HCT116 (cell line): ENCODE results near the gene MGME1. TPM values are rescaled to one million over a fixed set of nuclear protein-coding genes. Genes with fewer than 3 reads are reported as not detected.

ENCODE experiments used
- ATAC-seq: fragments of 200-7000 bp; cut with Tn5 transposase; 2 replicates; pipeline ENCODE4 v1.9.1; 2020; ENCODE audit warnings: mild to moderate bottlenecking, moderate library complexity
- BruUV-seq: library from RNA; stranded (reverse); fragments of 400-500 nt; replicated peaks from 2 replicates; lab custom pipeline; 2021; lab: Mats Ljungman, UMichigan
- CTCF ChIA-PET: fragments of 300-600 bp; sonication (Branson Sonifier 250); formaldehyde crosslinking; loops from one replicate; lab custom pipeline; 2021; ENCODE audit warnings: antibody characterized with exemption; lab: Charles Lee
- POLR2A ChIA-PET: fragments of 300-600, 350-600 bp; sonication (Branson Sonifier 250); formaldehyde crosslinking; loops from one replicate; lab custom pipeline; 2021; ENCODE audit warnings: antibody characterized with exemption; lab: Charles Lee
- RAD21 ChIA-PET, 2 experiments: fragments of 300-600 bp; sonication (Branson Sonifier 250); formaldehyde crosslinking; loops; one replicate each; lab custom pipeline; 2023; ENCODE audit warnings: low total read pairs in 2 of 2; ENCODE audit not compliant: uncharacterized antibody in 2 of 2, unreplicated experiment in 2 of 2, low non-redundant PET in 1 of 2; lab: Charles Lee
- DNase-seq: peaks from one replicate; pipeline ENCODE4 v3.0.0-alpha.2; 2010; ENCODE audit warnings: low read depth, low spot score
- H2AFZ ChIP-seq: fragments of 200-600 bp; shearing (Covaris generic), sonication (generic); 2 replicates; pipeline ENCODE4 v1.6.1; 2017; ENCODE audit warnings: low read depth, mixed run types, mixed read lengths, antibody characterized with exemption, low read length; ENCODE audit not compliant: poor library complexity, severe bottlenecking
- H3K27ac ChIP-seq: 2 replicates; pipeline ENCODE4 v1.5.1; 2012; ENCODE audit warnings: low read depth, low read length
- H3K27me3 ChIP-seq: fragments of 200-600 bp; sonication (generic); 2 replicates; pipeline ENCODE4 v1.6.1; 2016; ENCODE audit warnings: mixed run types, low read length, mixed read lengths; ENCODE audit not compliant: insufficient read depth
- H3K36me3 ChIP-seq, 2 experiments: fragments of 200-500 bp in 1 of 2; fragments of 200-600 bp in 1 of 2; sonication (Bioruptor generic) in 1 of 2; sonication (generic) in 1 of 2; 2 replicates each; pipeline versions ENCODE4 v1.5.1 to v1.6.1; 2014 to 2016; ENCODE audit warnings: low read length in 2 of 2, inconsistent platforms in 1 of 2, mixed read lengths in 1 of 2, mixed run types in 1 of 2; ENCODE audit not compliant: insufficient read depth in 2 of 2, control insufficient read depth in 1 of 2
- H3K4me1 ChIP-seq, 2 experiments: fragments of 200-600 bp in 1 of 2; sonication (generic) in 1 of 2; 2 replicates each; pipeline versions ENCODE4 v1.5.1 to v1.6.1; 2012 to 2017; ENCODE audit warnings: low read length in 2 of 2, inconsistent platforms in 1 of 2, mild to moderate bottlenecking in 1 of 2, mixed read lengths in 1 of 2, mixed run types in 1 of 2, moderate library complexity in 1 of 2; ENCODE audit not compliant: insufficient read depth in 2 of 2, control insufficient read depth in 1 of 2
- H3K4me2 ChIP-seq: fragments of 200-600 bp; sonication (generic); 2 replicates; pipeline ENCODE4 v1.6.1; 2017; ENCODE audit warnings: mixed run types, low read length, mixed read lengths
- H3K4me3 ChIP-seq, 2 experiments: fragments of 200-600 bp in 1 of 2; sonication (generic) in 1 of 2; replicated peaks in 1 of 2; 2 replicates each; pipeline ENCODE4 v1.5.1; 2011 to 2016; ENCODE audit warnings: low read length in 2 of 2, control low read depth in 1 of 2, low read depth in 1 of 2, mild to moderate bottlenecking in 1 of 2, mixed read lengths in 1 of 2, mixed run types in 1 of 2
- H3K79me2 ChIP-seq: fragments of 200-600 bp; sonication (generic); 2 replicates; pipeline ENCODE4 v1.6.1; 2017; ENCODE audit warnings: mild to moderate bottlenecking, mixed run types, low read length, moderate library complexity, mixed read lengths; ENCODE audit not compliant: insufficient read depth
- H3K9ac ChIP-seq: fragments of 200-600 bp; sonication (generic); 2 replicates; pipeline ENCODE4 v1.6.1; 2016; ENCODE audit warnings: low read length, mixed read lengths
- H3K9me2 ChIP-seq: fragments of 200-600 bp; sonication (generic), shearing (Covaris generic); 2 replicates; pipeline ENCODE4 v1.6.1; 2017; ENCODE audit warnings: mixed run types, mild to moderate bottlenecking, moderate library complexity; ENCODE audit not compliant: insufficient read depth
- H3K9me3 ChIP-seq, 2 experiments: fragments of 200-500 bp in 1 of 2; fragments of 200-600 bp in 1 of 2; sonication (Bioruptor generic) in 1 of 2; sonication (generic) in 1 of 2; 2 replicates each; pipeline ENCODE4 v1.6.1; 2014 to 2017; ENCODE audit warnings: low read length in 2 of 2, mixed read lengths in 2 of 2, inconsistent platforms in 1 of 2, low read depth in 1 of 2, mild to moderate bottlenecking in 1 of 2, mixed run types in 1 of 2, moderate library complexity in 1 of 2; ENCODE audit not compliant: control insufficient read depth in 1 of 2, insufficient read depth in 1 of 2
- H4K20me1 ChIP-seq: fragments of 200-600 bp; sonication (generic), shearing (Covaris generic); 2 replicates; pipeline ENCODE4 v1.6.1; 2017; ENCODE audit warnings: mixed run types, mild to moderate bottlenecking, moderate library complexity; ENCODE audit not compliant: insufficient read depth
- CEBPB ChIP-seq: IDR thresholded peaks from 2 replicates; pipeline ENCODE4 v1.6.1; 2012; ENCODE audit warnings: low read depth
- CTCF ChIP-seq, 3 experiments: fragments of 200-600 bp in 1 of 3; sonication (generic) in 1 of 3; IDR thresholded peaks in 2 of 3; conservative IDR thresholded peaks in 1 of 3; 2 replicates each; pipeline ENCODE4 v1.5.1; 2012 to 2017; ENCODE audit warnings: low read depth in 2 of 3, low read length in 2 of 3, antibody characterized with exemption in 1 of 3, borderline replicate concordance in 1 of 3, control low read depth in 1 of 3, mild to moderate bottlenecking in 1 of 3, mixed read lengths in 1 of 3, mixed run types in 1 of 3, moderate library complexity in 1 of 3; ENCODE audit not compliant: insufficient read depth in 1 of 3
- EGR1 ChIP-seq: IDR thresholded peaks from 2 replicates; pipeline ENCODE4 v1.6.1; 2012; ENCODE audit warnings: low read depth
- FOSL1 ChIP-seq: IDR thresholded peaks from 2 replicates; pipeline ENCODE4 v1.6.1; 2012; ENCODE audit warnings: low read depth
- MAX ChIP-seq: IDR thresholded peaks from 2 replicates; pipeline ENCODE4 v1.6.1; 2012
- POLR2A ChIP-seq: IDR thresholded peaks from 2 replicates; pipeline ENCODE4 v1.7.0; 2011; ENCODE audit warnings: borderline replicate concordance; ENCODE audit not compliant: insufficient read depth, insufficient read length; ENCODE audit errors: extremely low read depth
- POLR2AphosphoS5 ChIP-seq: IDR thresholded peaks from 2 replicates; pipeline ENCODE4 v1.6.1; 2011; ENCODE audit warnings: mild to moderate bottlenecking, low read depth, low read length, moderate library complexity
- REST ChIP-seq: IDR thresholded peaks from 2 replicates; pipeline ENCODE4 v1.6.1; 2012; ENCODE audit warnings: low read depth
- SIN3A ChIP-seq: IDR thresholded peaks from 2 replicates; pipeline ENCODE4 v1.6.1; 2012; ENCODE audit warnings: low read depth
- TCF7L2 ChIP-seq: IDR thresholded peaks from 2 replicates; pipeline ENCODE4 v1.7.0; 2011; ENCODE audit warnings: borderline replicate concordance, inconsistent platforms; ENCODE audit not compliant: insufficient read depth, insufficient read length; ENCODE audit errors: extremely low read depth
- ZBTB33 ChIP-seq: IDR thresholded peaks from 2 replicates; pipeline ENCODE4 v1.6.1; 2011; ENCODE audit warnings: mild to moderate bottlenecking, low read length, moderate library complexity; ENCODE audit not compliant: insufficient replicate concordance; ENCODE audit errors: extremely low read depth
- ZFX ChIP-seq: fragments of 450-650 bp; IDR thresholded peaks from 2 replicates; pipeline ENCODE4 v1.6.1; 2017
- ZNF274 ChIP-seq: fragments of 200-500 bp; sonication (Bioruptor generic); IDR thresholded peaks from 2 replicates; pipeline ENCODE4 v1.6.1; 2014; ENCODE audit warnings: mild to moderate bottlenecking, low read depth, low read length, inconsistent platforms
- intact Hi-C: fragments of 100-400 bp; cut with micrococcal nuclease; formaldehyde crosslinking; loops from 2 replicates; pipeline ENCODE4 v1.10.0; 2022
- total RNA-seq: library from RNA; stranded (reverse); gene quantifications from one replicate; pipeline ENCODE4 v1.2.1, GENCODE V29; 2021; ENCODE audit not compliant: unreplicated experiment

The MGME1 gene
- total RNA-seq, 1 experiment from 2014 or later, result 37.1 TPM

- TF ChIP-seq REST, result no peak
- no peak for TF ChIP-seq TCF7L2
These were observed 61.2 kb downstream of the MGME1 start (continued) for GRCh38 chr20:18030020-18030419.

- H4K20me1 ChIP-seq, result no peaks in the 10 kb centered on the region
- ATAC-seq, result no peak
- H3K9me3 ChIP-seq, result no peaks in the 10 kb centered on the region
- ChIA-PET CTCF (no interaction called here), RAD21 (no interaction called here), POLR2A (no interaction called here)
- no peak overlapping the region for H3K4me3 ChIP-seq
- H3K27ac ChIP-seq, result no peak overlapping the region
- no peak overlapping the region for H2AFZ ChIP-seq
- no peaks in the 10 kb centered on the region for H3K79me2 ChIP-seq
- H3K4me2 ChIP-seq, result no peak overlapping the region
- no peaks in the 10 kb centered on the region for H3K9me2 ChIP-seq
- no peaks in the 10 kb centered on the region for H3K27me3 ChIP-seq
- peaks cover 0 to 3% of the 10 kb centered on the region in 2 experiments; a peak in 1 of 4 replicates for H3K4me1 ChIP-seq
- intact Hi-C loops, result no loop called here
- BruUV-seq, result no TSS peak
- H3K9ac ChIP-seq, result no peak overlapping the region
- DNase-seq, result no peak
- H3K36me3 ChIP-seq, result no peaks in the 10 kb centered on the region
- TF ChIP-seq POLR2AphosphoS5 (no peak), REST (no peak), POLR2A (no peak), FOSL1 (no peak), SIN3A (no peak), ZNF274 (no peak), CEBPB (no peak), ZBTB33 (no peak), ZFX (no peak), CTCF (IDR thresholded peaks at IDR 0.05 in 2 of 3, conservative IDR thresholded peaks at IDR 0.05 in 1 of 3; ENCODE audit: borderline replicate concordance in 1 of 3, insufficient read depth in 1 of 3, low read depth in 2 of 3, low read length in 2 of 3) (no peak), EGR1 (no peak), MAX (no peak)
These were observed 62.2 kb downstream of the MGME1 start for GRCh38 chr20:18031050-18031449.
